Chondrocyte (in vitro differentiated cells): ENCODE measurements around the gene AGAP2. TPM values are rescaled to one million over a fixed set of nuclear protein-coding genes. Genes with fewer than 3 reads are reported as not detected.

Source experiments
- DNase-seq: peaks from one replicate; pipeline ENCODE4 v3.0.0; 2021; ENCODE audit warnings: mixed read lengths, low spot score
- H3K27ac Mint-ChIP-seq: one replicate; pipeline ENCODE4 v1.8.0; 2021; ENCODE audit warnings: mild to moderate bottlenecking, moderate library complexity, mixed read lengths; ENCODE audit not compliant: unreplicated experiment
- H3K27me3 Mint-ChIP-seq: 2 replicates; pipeline ENCODE4 v1.8.0; 2021; ENCODE audit warnings: low read depth, mixed read lengths
- H3K36me3 Mint-ChIP-seq: 2 replicates; pipeline ENCODE4 v1.8.0; 2021; ENCODE audit warnings: low read depth, mixed read lengths
- H3K4me1 Mint-ChIP-seq: 2 replicates; pipeline ENCODE4 v1.8.0; 2021; ENCODE audit warnings: low read depth, mild to moderate bottlenecking, mixed read lengths
- H3K4me3 Mint-ChIP-seq: one replicate; pipeline ENCODE4 v1.8.0; 2021; ENCODE audit warnings: mild to moderate bottlenecking, moderate library complexity, mixed read lengths; ENCODE audit not compliant: unreplicated experiment
- H3K9me3 Mint-ChIP-seq: 2 replicates; pipeline ENCODE4 v1.8.0; 2021; ENCODE audit warnings: low read depth, mixed read lengths
- long read RNA-seq: library from polyadenylated mRNA; stranded (forward); transcript quantifications from one replicate; pipeline ENCODE4 v2.0.0, GENCODE V29; 2021
- total RNA-seq: library from RNA; stranded (reverse); gene quantifications from 3 replicates; pipeline ENCODE4 v1.2.1, GENCODE V29; 2021
- TF ChIP-seq, protein P1 (sequence below): fragments of 200-600 bp; sonication (generic); IDR thresholded peaks from 2 replicates; pipeline ENCODE4 v1.5.0; 2021; ENCODE audit warnings: antibody characterized with exemption, mild to moderate bottlenecking, moderate library complexity

The AGAP2 gene
- total RNA-seq = 1.9 to 3.1 TPM (median 1.9 TPM) in 3 replicates
- long read RNA-seq = 0 reads

DNA sequence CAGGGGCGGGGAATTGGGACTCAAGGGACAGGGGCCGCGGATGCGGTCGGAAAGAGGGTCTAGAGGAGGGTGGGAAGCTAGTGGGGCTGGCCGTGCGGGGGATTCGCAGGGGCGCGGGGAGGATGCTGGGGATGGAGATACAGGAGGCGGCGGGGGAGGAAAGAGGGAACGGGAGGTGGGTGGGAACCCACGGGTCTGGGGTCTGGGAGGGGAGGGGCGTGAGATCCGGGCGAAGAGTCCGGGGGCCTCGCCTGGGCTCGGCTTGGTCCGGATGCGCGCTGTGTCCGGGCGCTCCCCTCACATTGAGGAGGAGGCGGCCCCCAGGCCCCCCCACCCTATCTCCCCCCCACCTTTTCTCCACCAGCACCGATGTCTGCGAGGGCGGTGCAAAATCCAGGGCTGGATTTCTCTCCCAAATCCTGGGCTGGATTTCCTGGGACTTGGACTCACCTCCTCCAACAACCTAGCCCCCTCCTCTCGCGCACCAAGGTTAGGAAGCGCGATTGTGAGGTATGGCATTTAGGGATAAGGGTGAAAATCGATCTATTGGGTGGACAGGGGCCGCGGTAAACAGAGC is at the start of gene AGAP2:
Gene AGAP2 (minus strand): TSS at position 82 of the 577 bp plus-strand sequence. CDS start 496 bp downstream, outside the sequence.
- no peaks in the 10 kb centered on the region for H3K36me3 Mint-ChIP-seq
- no peaks in the 10 kb centered on the region for H3K9me3 Mint-ChIP-seq
- peak within 1 kb of the TSS; percentile 57 for H3K4me3 Mint-ChIP-seq
- H3K27ac Mint-ChIP-seq = no peak within 1 kb of the TSS
- peak; percentile 74 for DNase-seq
- TF ChIP-seq, protein P1, sequence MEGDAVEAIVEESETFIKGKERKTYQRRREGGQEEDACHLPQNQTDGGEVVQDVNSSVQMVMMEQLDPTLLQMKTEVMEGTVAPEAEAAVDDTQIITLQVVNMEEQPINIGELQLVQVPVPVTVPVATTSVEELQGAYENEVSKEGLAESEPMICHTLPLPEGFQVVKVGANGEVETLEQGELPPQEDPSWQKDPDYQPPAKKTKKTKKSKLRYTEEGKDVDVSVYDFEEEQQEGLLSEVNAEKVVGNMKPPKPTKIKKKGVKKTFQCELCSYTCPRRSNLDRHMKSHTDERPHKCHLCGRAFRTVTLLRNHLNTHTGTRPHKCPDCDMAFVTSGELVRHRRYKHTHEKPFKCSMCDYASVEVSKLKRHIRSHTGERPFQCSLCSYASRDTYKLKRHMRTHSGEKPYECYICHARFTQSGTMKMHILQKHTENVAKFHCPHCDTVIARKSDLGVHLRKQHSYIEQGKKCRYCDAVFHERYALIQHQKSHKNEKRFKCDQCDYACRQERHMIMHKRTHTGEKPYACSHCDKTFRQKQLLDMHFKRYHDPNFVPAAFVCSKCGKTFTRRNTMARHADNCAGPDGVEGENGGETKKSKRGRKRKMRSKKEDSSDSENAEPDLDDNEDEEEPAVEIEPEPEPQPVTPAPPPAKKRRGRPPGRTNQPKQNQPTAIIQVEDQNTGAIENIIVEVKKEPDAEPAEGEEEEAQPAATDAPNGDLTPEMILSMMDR = no peak
- H3K4me1 Mint-ChIP-seq = peaks cover 22% of the 10 kb centered on the region
- H3K27me3 Mint-ChIP-seq = peaks cover 43% of the 10 kb centered on the region

GRCh38 chr12:57783861-57784260 is 45.3 kb upstream of the AGAP2 start:
- Mint-ChIP-seq H3K27me3 (no peaks in the 10 kb centered on the region), H3K27ac (peak overlapping the region; percentile 41), H3K36me3 (peaks cover 16% of the 10 kb centered on the region), H3K4me3 (no peak overlapping the region), H3K9me3 (no peaks in the 10 kb centered on the region), H3K4me1 (peaks cover 16% of the 10 kb centered on the region)
- TF ChIP-seq, protein P1 = no peak
- no peak for DNase-seq

DNA sequence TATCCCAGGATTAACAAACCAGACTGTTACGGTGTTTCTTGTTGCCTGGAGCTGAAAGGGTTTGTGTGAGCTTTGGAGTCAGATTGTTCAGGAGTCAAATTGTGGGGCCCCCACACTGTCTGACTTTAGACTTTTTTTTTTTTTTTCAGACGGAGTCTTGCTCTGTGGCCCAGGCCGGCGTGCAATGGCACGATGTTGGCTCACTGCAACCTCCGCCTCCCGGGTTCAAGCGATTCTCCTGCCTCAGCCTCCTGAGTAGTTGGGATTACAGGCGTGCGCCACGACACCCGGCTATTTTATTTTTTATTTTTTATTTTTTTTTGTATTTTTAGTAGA is 44.9 kb upstream of the AGAP2 start:
- Mint-ChIP-seq H3K36me3 (peaks cover 13% of the 10 kb centered on the region), H3K27ac (no peak overlapping the region), H3K4me1 (peaks cover 16% of the 10 kb centered on the region), H3K27me3 (no peaks in the 10 kb centered on the region), H3K9me3 (no peaks in the 10 kb centered on the region), H3K4me3 (peak overlapping the region; percentile 99)
- TF ChIP-seq, protein P1 = no peak
- DNase-seq = no peak

- peak; percentile 97 for DNase-seq
- Mint-ChIP-seq H3K4me3 (peak within 1 kb of the TSS; percentile 99), H3K4me1 (peaks cover 16% of the 10 kb centered on the region), H3K27me3 (no peaks in the 10 kb centered on the region), H3K9me3 (no peaks in the 10 kb centered on the region), H3K36me3 (peaks cover 12% of the 10 kb centered on the region), H3K27ac (peak within 1 kb of the TSS; percentile 92)
- TF ChIP-seq, protein P1 = peak; percentile 96
These were observed 44.3 kb upstream of the AGAP2 start, which contains the start of gene TSFM for GRCh38 chr12:57782608-57783465. TSFM (plus strand) TSS chr12:57782787; CDS start chr12:57782802, 15 bp downstream.

DNA sequence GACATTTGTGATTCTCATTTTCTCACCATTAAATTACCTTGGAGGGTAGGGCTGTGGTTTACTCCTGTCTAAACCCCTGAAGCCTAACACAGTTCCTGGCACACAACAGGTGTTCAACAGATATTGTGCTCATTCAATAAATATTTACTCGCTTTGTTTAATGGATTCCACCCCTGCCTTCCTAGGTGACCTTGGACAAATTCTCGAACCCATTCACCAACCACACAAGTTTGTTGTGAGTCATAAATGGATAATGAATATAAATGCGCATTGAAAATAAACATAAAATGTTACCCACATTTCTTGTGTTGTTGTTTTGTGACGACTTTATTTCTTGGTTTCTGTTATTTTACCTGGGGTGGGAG is 43.7 kb upstream of the AGAP2 start:
- H3K27ac Mint-ChIP-seq = peak overlapping the region; percentile 92
- TF ChIP-seq, protein P1 = no peak
- no peaks in the 10 kb centered on the region for H3K27me3 Mint-ChIP-seq
- peak overlapping the region; percentile 99 for H3K4me3 Mint-ChIP-seq
- H3K9me3 Mint-ChIP-seq = no peaks in the 10 kb centered on the region
- no peak for DNase-seq
- H3K36me3 Mint-ChIP-seq = peaks cover 10% of the 10 kb centered on the region
- H3K4me1 Mint-ChIP-seq = peaks cover 16% of the 10 kb centered on the region
